Measurements from ENCODE around the gene EIF2B4. TPM values are rescaled to one million over a fixed set of nuclear protein-coding genes. Genes with fewer than 3 reads are reported as not detected.

EIF2B4 gene
- polyA plus RNA-seq, 3 donors = 52.5 to 55.1 (median 53.0) TPM

Other genes with a start within 250 kb of the EIF2B4 start
- 1 to 10 TPM; 1.3 to 2.5 (median 1.4) TPM for gene ABHD1, start 246.5 kb downstream of the EIF2B4 start, polyA plus RNA-seq (ENCODE audit: insufficient read length in 3 of 3)
- 10 to 100 TPM; 49.2 to 59.0 (median 51.6) TPM for gene PREB, start 235.7 kb downstream of the EIF2B4 start, polyA plus RNA-seq (ENCODE audit: insufficient read length in 3 of 3)
- not detected for gene PRR30, start 230.9 kb downstream of the EIF2B4 start, polyA plus RNA-seq (ENCODE audit: insufficient read length in 3 of 3)
- under 1 TPM; 0.50 to 0.66 (median 0.55) TPM for gene TCF23, start 221.3 kb downstream of the EIF2B4 start, polyA plus RNA-seq (ENCODE audit: insufficient read length in 3 of 3)
- gene ATRAID, start 158.3 kb downstream of the EIF2B4 start, polyA plus RNA-seq (ENCODE audit: insufficient read length in 3 of 3) = 100 to 1,000 TPM; 158 to 166 (median 164) TPM
- 10 to 100 TPM; 46.6 to 56.2 (median 48.8) TPM for gene SLC5A6, start 158.1 kb downstream of the EIF2B4 start, polyA plus RNA-seq (ENCODE audit: insufficient read length in 3 of 3)
- 10 to 100 TPM; 58.5 to 59.9 (median 58.9) TPM for gene CAD, start 153.0 kb downstream of the EIF2B4 start, polyA plus RNA-seq (ENCODE audit: insufficient read length in 3 of 3)
- gene SLC30A3, start 107.3 kb downstream of the EIF2B4 start, polyA plus RNA-seq (ENCODE audit: insufficient read length in 3 of 3) = 10 to 100 TPM in 2 of 3 donors, 1 to 10 TPM in 1; 7.6 to 13.2 (median 10.8) TPM
- 1 to 10 TPM in 2 of 3 donors, under 1 TPM in 1; 0.60 to 2.6 (median 1.4) TPM for gene DNAJC5G, start 94.9 kb downstream of the EIF2B4 start, polyA plus RNA-seq (ENCODE audit: insufficient read length in 3 of 3)
- 1 to 10 TPM; 4.4 to 8.2 (median 7.6) TPM for gene TRIM54, start 87.9 kb downstream of the EIF2B4 start, polyA plus RNA-seq (ENCODE audit: insufficient read length in 3 of 3)
- 1 to 10 TPM in 2 of 3 donors, under 1 TPM in 1; 0.62 to 1.6 (median 1.0) TPM for gene UCN, start 61.9 kb downstream of the EIF2B4 start, polyA plus RNA-seq (ENCODE audit: insufficient read length in 3 of 3)
- 10 to 100 TPM; 72.3 to 89.1 (median 88.3) TPM for gene MPV17, start 47.2 kb downstream of the EIF2B4 start, polyA plus RNA-seq (ENCODE audit: insufficient read length in 3 of 3)
- gene GTF3C2, start 13.6 kb downstream of the EIF2B4 start, polyA plus RNA-seq (ENCODE audit: insufficient read length in 3 of 3) = 10 to 100 TPM; 69.1 to 80.2 (median 79.8) TPM
- gene SNX17, start 278 bp upstream of the EIF2B4 start, polyA plus RNA-seq (ENCODE audit: insufficient read length in 3 of 3) = 100 to 1,000 TPM; 108 to 121 (median 109) TPM
- gene ZNF513, start 10.4 kb upstream of the EIF2B4 start, polyA plus RNA-seq (ENCODE audit: insufficient read length in 3 of 3) = 10 to 100 TPM; 23.7 to 27.3 (median 24.6) TPM
- 100 to 1,000 TPM in 1 of 3 donors, 10 to 100 TPM in 2; 91.2 to 107 (median 96.4) TPM for gene PPM1G, start 39.3 kb upstream of the EIF2B4 start, polyA plus RNA-seq (ENCODE audit: insufficient read length in 3 of 3)
- gene NRBP1, start 58.3 kb upstream of the EIF2B4 start, polyA plus RNA-seq (ENCODE audit: insufficient read length in 3 of 3) = 100 to 1,000 TPM; 128 to 141 (median 133) TPM
- gene KRTCAP3, start 72.0 kb upstream of the EIF2B4 start, polyA plus RNA-seq (ENCODE audit: insufficient read length in 3 of 3) = 10 to 100 TPM in 1 of 3 donors, 1 to 10 TPM in 2; 6.1 to 10.6 (median 9.5) TPM
- gene IFT172, start 119.4 kb upstream of the EIF2B4 start, polyA plus RNA-seq (ENCODE audit: insufficient read length in 3 of 3) = 10 to 100 TPM; 41.0 to 76.4 (median 66.0) TPM
- gene FNDC4, start 124.9 kb upstream of the EIF2B4 start, polyA plus RNA-seq (ENCODE audit: insufficient read length in 3 of 3) = 1 to 10 TPM; 6.6 to 8.3 (median 8.1) TPM
- gene GCKR, start 126.5 kb upstream of the EIF2B4 start, polyA plus RNA-seq (ENCODE audit: insufficient read length in 3 of 3) = under 1 TPM in 2 of 3 donors, not detected in 1; 0.10 to 0.40 TPM
- 10 to 100 TPM; 72.1 to 84.9 (median 75.1) TPM for gene ZNF512, start 212.7 kb upstream of the EIF2B4 start, polyA plus RNA-seq (ENCODE audit: insufficient read length in 3 of 3)

All from renal pelvis (tissue), 3 donors.